PC-9 (cell line): ENCODE measurements around the gene CTNNA3.

ENCODE experiments used
- EZH2 ChIP-seq: fragments of 200-600 bp; sonication (generic); IDR thresholded peaks from 2 replicates; pipeline ENCODE4 v1.8.0; 2017; ENCODE audit warnings: antibody characterized with exemption, low read depth
- TF ChIP-seq, protein P1 (sequence below): fragments of 200-600 bp; sonication (generic); conservative IDR thresholded peaks from 2 replicates; pipeline ENCODE4 v1.6.1; 2017; ENCODE audit warnings: mixed run types, antibody characterized with exemption, mild to moderate bottlenecking, moderate library complexity

GRCh38 chr10:66228887-66229286 is 1467.1 kb downstream of the CTNNA3 start:
- TF ChIP-seq, protein P1, sequence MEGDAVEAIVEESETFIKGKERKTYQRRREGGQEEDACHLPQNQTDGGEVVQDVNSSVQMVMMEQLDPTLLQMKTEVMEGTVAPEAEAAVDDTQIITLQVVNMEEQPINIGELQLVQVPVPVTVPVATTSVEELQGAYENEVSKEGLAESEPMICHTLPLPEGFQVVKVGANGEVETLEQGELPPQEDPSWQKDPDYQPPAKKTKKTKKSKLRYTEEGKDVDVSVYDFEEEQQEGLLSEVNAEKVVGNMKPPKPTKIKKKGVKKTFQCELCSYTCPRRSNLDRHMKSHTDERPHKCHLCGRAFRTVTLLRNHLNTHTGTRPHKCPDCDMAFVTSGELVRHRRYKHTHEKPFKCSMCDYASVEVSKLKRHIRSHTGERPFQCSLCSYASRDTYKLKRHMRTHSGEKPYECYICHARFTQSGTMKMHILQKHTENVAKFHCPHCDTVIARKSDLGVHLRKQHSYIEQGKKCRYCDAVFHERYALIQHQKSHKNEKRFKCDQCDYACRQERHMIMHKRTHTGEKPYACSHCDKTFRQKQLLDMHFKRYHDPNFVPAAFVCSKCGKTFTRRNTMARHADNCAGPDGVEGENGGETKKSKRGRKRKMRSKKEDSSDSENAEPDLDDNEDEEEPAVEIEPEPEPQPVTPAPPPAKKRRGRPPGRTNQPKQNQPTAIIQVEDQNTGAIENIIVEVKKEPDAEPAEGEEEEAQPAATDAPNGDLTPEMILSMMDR: no peak
- no peak for TF ChIP-seq EZH2
